ENCODE measurements around the gene CELSR3.

The CELSR3 gene

GRCh38 chr3:48592519-48593087, 70.1 kb downstream of the CELSR3 start:
- TF ChIP-seq REST (IDR thresholded peaks at IDR 0.05; ENCODE audit: low read depth): peak; percentile 32; the same call in 1 of the 2 replicates
- no peak for TF ChIP-seq CEBPB (IDR thresholded peaks at IDR 0.05)

- TF ChIP-seq MAX (IDR thresholded peaks at IDR 0.05) (no peak), EGR1 (IDR thresholded peaks at IDR 0.05) (no peak), RAD21 (IDR thresholded peaks at IDR 0.05; ENCODE audit: low read depth) (no peak)
Measured at GRCh38 chr3:48591886-48592518, 70.7 kb downstream of the CELSR3 start.

GRCh38 chr3:48591436-48591835, 71.2 kb downstream of the CELSR3 start:
- TF ChIP-seq TEAD4 (IDR thresholded peaks at IDR 0.05) (no peak), CEBPB (IDR thresholded peaks at IDR 0.05) (no peak), TCF12 (IDR thresholded peaks at IDR 0.05; ENCODE audit: low read depth) (no peak), REST (IDR thresholded peaks at IDR 0.05; ENCODE audit: low read depth) (no peak), YY1 (IDR thresholded peaks at IDR 0.05; ENCODE audit: low read depth) (no peak), MAX (IDR thresholded peaks at IDR 0.05) (no peak), RAD21 (IDR thresholded peaks at IDR 0.05; ENCODE audit: low read depth) (no peak), NFIC (IDR thresholded peaks at IDR 0.05) (no peak), ZBTB7A (IDR thresholded peaks at IDR 0.05; ENCODE audit: low read depth) (no peak), USF1 (IDR thresholded peaks at IDR 0.05) (no peak), TAF1 (IDR thresholded peaks at IDR 0.05; ENCODE audit: low read depth) (no peak), FOXM1 (IDR thresholded peaks at IDR 0.05; ENCODE audit: borderline replicate concordance, low read depth) (no peak), CREB1 (IDR thresholded peaks at IDR 0.05; ENCODE audit: low read depth) (no peak), EGR1 (IDR thresholded peaks at IDR 0.05) (no peak), EP300 (IDR thresholded peaks at IDR 0.05; ENCODE audit: borderline replicate concordance) (no peak)

GRCh38 chr3:48588230-48588629, 74.5 kb downstream of the CELSR3 start:
- TF ChIP-seq USF1 (IDR thresholded peaks at IDR 0.05) (no peak), ZBTB7A (IDR thresholded peaks at IDR 0.05; ENCODE audit: low read depth) (no peak), TEAD4 (IDR thresholded peaks at IDR 0.05) (no peak), EP300 (IDR thresholded peaks at IDR 0.05; ENCODE audit: borderline replicate concordance) (no peak)

- TF ChIP-seq CREB1 (IDR thresholded peaks at IDR 0.05; ENCODE audit: low read depth): no peak
- no peak for TF ChIP-seq ZBTB7A (IDR thresholded peaks at IDR 0.05; ENCODE audit: low read depth)
- no peak for TF ChIP-seq CEBPB (IDR thresholded peaks at IDR 0.05)
- TF ChIP-seq USF1 (IDR thresholded peaks at IDR 0.05): no peak
- no peak for TF ChIP-seq NFIC (IDR thresholded peaks at IDR 0.05)
- TF ChIP-seq REST (IDR thresholded peaks at IDR 0.05; ENCODE audit: low read depth): no peak
- no peak for TF ChIP-seq TEAD4 (IDR thresholded peaks at IDR 0.05)
- TF ChIP-seq TCF12 (IDR thresholded peaks at IDR 0.05; ENCODE audit: low read depth): no peak
- TF ChIP-seq TAF1 (IDR thresholded peaks at IDR 0.05; ENCODE audit: low read depth): no peak
- TF ChIP-seq FOXM1 (IDR thresholded peaks at IDR 0.05; ENCODE audit: borderline replicate concordance, low read depth): no peak
- no peak for TF ChIP-seq EP300 (IDR thresholded peaks at IDR 0.05; ENCODE audit: borderline replicate concordance)
- no peak for TF ChIP-seq RAD21 (IDR thresholded peaks at IDR 0.05; ENCODE audit: low read depth)
- no peak for TF ChIP-seq EGR1 (IDR thresholded peaks at IDR 0.05)
Measured at GRCh38 chr3:48587686-48588085, 75.0 kb downstream of the CELSR3 start.
